Mesodermal cell (in vitro differentiated cells): Measurements from ENCODE around the gene ITGA11.

Experiments used
- H3K27ac ChIP-seq: 2 replicates; pipeline ENCODE4 v1.7.0; 2013; ENCODE audit warnings: mild to moderate bottlenecking, low read depth, low read length, moderate library complexity; ENCODE audit not compliant: severe bottlenecking
- H3K36me3 ChIP-seq: 2 replicates; pipeline ENCODE4 v1.7.1; 2013; ENCODE audit warnings: mild to moderate bottlenecking, low read length, moderate library complexity; ENCODE audit not compliant: control insufficient read depth, insufficient read depth
- H3K4me1 ChIP-seq: one replicate; pipeline ENCODE4 v1.7.1; 2013; ENCODE audit warnings: mild to moderate bottlenecking, low read length; ENCODE audit not compliant: insufficient read depth, control insufficient read depth, poor library complexity, severe bottlenecking
- H3K4me3 ChIP-seq: 2 replicates; pipeline ENCODE4 v1.7.0; 2013; ENCODE audit warnings: low read length, control low read depth, mild to moderate bottlenecking; ENCODE audit not compliant: insufficient read depth, poor library complexity, severe bottlenecking; ENCODE audit errors: extremely low read depth
- H3K9me3 ChIP-seq: 2 replicates; pipeline ENCODE4 v1.7.1; 2013; ENCODE audit warnings: mild to moderate bottlenecking, low read length, moderate library complexity; ENCODE audit not compliant: control insufficient read depth
- WGBS, 2 experiments: methylation state at CpG; one replicate each; pipeline ENCODE4 v1.1.5; 2013; ENCODE audit warnings: missing lambda C conversion rate in 2 of 2; ENCODE audit not compliant: insufficient coverage in 2 of 2; 5-methylcytosine and 5-hydroxymethylcytosine counted together

The ITGA11 gene

DNA sequence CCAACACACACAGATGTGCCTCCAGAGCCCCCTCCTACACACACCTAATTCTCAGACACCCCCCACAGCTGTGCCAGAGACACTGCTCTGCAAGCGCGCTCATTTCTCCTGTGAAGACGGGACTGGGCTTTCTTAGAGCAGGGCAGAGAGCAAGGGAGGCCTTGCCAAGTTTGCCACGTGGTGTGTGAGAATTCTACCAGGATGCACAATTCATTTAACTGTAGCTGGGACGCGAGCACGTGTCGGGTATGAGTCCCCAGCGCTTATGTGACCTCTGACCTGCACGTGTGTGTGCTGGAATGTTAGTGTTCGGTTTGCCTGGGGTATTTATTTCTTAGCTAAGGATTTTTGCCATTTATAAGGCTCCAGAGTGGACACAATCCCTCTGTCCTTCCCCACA is 117.4 kb downstream of the ITGA11 start:
- Histone ChIP-seq H3K9me3 (no peaks in the 10 kb centered on the region), H3K4me1 (peaks cover 5% of the 10 kb centered on the region), H3K36me3 (no peaks in the 10 kb centered on the region), H3K27ac (no peak overlapping the region), H3K4me3 (no peak overlapping the region)
- 87 to 91% methylated on average over 9 to 10 of the region's 11 CpGs for WGBS, 2 experiments

DNA sequence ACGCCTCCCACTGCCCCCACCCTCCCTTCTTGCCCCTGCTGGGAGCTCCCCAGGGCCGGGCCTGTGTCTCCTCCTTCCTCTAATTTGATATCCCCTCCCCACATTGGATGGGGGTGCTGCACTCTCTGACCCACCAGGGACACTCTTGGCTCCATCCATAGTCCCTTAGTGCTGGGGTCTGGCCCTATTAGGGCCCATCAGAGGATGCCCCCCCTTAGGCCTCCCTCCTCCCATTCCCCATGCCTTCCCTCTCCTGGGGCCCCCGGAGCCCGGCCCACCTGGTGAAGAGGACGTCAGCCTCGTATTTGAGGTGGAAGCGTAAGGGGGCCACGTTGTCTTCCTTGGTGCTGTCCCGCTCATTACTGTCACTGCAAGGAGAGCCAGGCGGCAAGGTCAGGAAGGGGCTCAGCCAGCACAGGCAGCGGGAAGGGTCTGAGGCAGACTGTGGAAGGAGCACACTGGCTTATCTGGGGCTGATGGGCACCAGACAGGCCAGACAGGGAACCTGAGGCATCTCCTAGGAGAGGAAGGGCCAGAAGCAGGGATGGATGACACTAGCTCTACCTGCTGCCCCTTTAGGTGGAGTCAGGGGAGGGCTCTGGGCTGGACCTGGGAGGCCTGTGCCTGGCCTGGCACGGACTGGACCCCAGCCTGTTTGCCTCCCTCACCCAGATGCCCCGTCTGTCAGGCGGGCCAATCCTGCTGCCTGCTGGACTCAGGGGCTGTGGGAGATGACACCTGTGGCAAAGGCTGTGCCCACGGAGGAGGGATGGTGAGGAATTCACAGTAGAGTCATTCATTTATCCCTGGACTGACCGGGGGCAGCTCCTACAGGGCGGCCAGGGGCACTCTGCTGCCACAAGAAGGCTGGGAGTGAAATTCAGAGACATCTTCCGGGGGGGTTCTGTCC is 118.2 kb downstream of the ITGA11 start:
- no peaks in the 10 kb centered on the region for H3K9me3 ChIP-seq
- 88 to 90% methylated on average over 9 to 13 of the region's 18 CpGs for WGBS, 2 experiments
- H3K36me3 ChIP-seq: no peaks in the 10 kb centered on the region
- no peak overlapping the region for H3K4me3 ChIP-seq
- H3K27ac ChIP-seq: no peak overlapping the region
- H3K4me1 ChIP-seq: peaks cover 5% of the 10 kb centered on the region

- Histone ChIP-seq H3K4me1 (peaks cover 5% of the 10 kb centered on the region), H3K4me3 (no peak overlapping the region), H3K36me3 (no peaks in the 10 kb centered on the region), H3K9me3 (no peaks in the 10 kb centered on the region), H3K27ac (no peak overlapping the region)
- 82 to 84% methylated on average over 16 to 18 of the region's 18 CpGs for WGBS, 2 experiments
Measured at GRCh38 chr15:68312701-68313204, 119.2 kb downstream of the ITGA11 start.

GRCh38 chr15:68311859-68312557 is 120.0 kb downstream of the ITGA11 start:
- no peaks in the 10 kb centered on the region for H3K36me3 ChIP-seq
- peaks cover 5% of the 10 kb centered on the region for H3K4me1 ChIP-seq
- H3K27ac ChIP-seq: no peak overlapping the region
- 80% methylated on average over 1 of the region's 3 CpGs; no CpG with 5 or more reads in 1 of the 2 experiments for WGBS, 2 experiments
- H3K9me3 ChIP-seq: no peaks in the 10 kb centered on the region
- no peak overlapping the region for H3K4me3 ChIP-seq

GRCh38 chr15:68311464-68311835 is 120.5 kb downstream of the ITGA11 start:
- Histone ChIP-seq H3K4me3 (no peak overlapping the region), H3K9me3 (no peaks in the 10 kb centered on the region), H3K27ac (no peak overlapping the region), H3K36me3 (no peaks in the 10 kb centered on the region), H3K4me1 (peaks cover 5% of the 10 kb centered on the region)
- whole genome bisulfite sequencing, 2 experiments: 83 to 89% methylated on average over 1 of the region's 3 CpGs

GRCh38 chr15:68310804-68311463 is 121.0 kb downstream of the ITGA11 start:
- 91 to 95% methylated on average over 15 of the region's 22 CpGs for WGBS, 2 experiments
- peaks cover 5% of the 10 kb centered on the region for H3K4me1 ChIP-seq

GRCh38 chr15:68310178-68310803 is 121.7 kb downstream of the ITGA11 start:
- Histone ChIP-seq H3K4me1 (peaks cover 8% of the 10 kb centered on the region), H3K4me3 (no peak overlapping the region), H3K27ac (no peak overlapping the region), H3K9me3 (no peaks in the 10 kb centered on the region), H3K36me3 (no peaks in the 10 kb centered on the region)
- 72 to 79% methylated on average over 5 of the region's 7 CpGs for WGBS, 2 experiments

More at GRCh38 chr15:68310804-68311463, 121.0 kb downstream of the ITGA11 start:
- no peaks in the 10 kb centered on the region for H3K36me3 ChIP-seq
- H3K4me3 ChIP-seq: no peak overlapping the region
- no peak overlapping the region for H3K27ac ChIP-seq
- H3K9me3 ChIP-seq: no peaks in the 10 kb centered on the region

GRCh38 chr15:68309024-68309423 is 122.9 kb downstream of the ITGA11 start:
- 87 to 96% methylated on average over 2 of the region's 3 CpGs for WGBS, 2 experiments
- Histone ChIP-seq H3K9me3 (no peaks in the 10 kb centered on the region), H3K4me3 (no peak overlapping the region), H3K4me1 (peaks cover 16% of the 10 kb centered on the region), H3K27ac (no peak overlapping the region), H3K36me3 (no peaks in the 10 kb centered on the region)

GRCh38 chr15:68307131-68307928 is 124.6 kb downstream of the ITGA11 start:
- peaks cover 20% of the 10 kb centered on the region for H3K4me1 ChIP-seq
- H3K36me3 ChIP-seq: no peaks in the 10 kb centered on the region
- H3K4me3 ChIP-seq: no peak overlapping the region
- 81 to 82% methylated on average over 11 to 12 of the region's 14 CpGs for WGBS, 2 experiments
- no peaks in the 10 kb centered on the region for H3K9me3 ChIP-seq
- H3K27ac ChIP-seq: no peak overlapping the region
